Measurements from ENCODE around the gene GPR132.

The GPR132 gene

GRCh38 chr14:105014032-105014431, 51.2 kb downstream of the GPR132 start:
- peaks cover 10 to 27% of the 10 kb centered on the region in 2 donors for H3K36me3 ChIP-seq (ENCODE audit: control insufficient read depth in 1 of 2, insufficient read depth in 2 of 2, low read length in 2 of 2)
- H3K9me3 ChIP-seq (ENCODE audit: control insufficient read depth in 1 of 2, low read length in 2 of 2) = no peaks in the 10 kb centered on the region
- no peak overlapping the region for H3K9ac ChIP-seq (ENCODE audit: low read depth in 1 of 2, low read length in 2 of 2)
- no peaks in the 10 kb centered on the region for H3K27me3 ChIP-seq (ENCODE audit: control insufficient read depth in 1 of 2, insufficient read depth in 2 of 2, low read length in 2 of 2)
- peaks cover 1 to 12% of the 10 kb centered on the region in 2 donors for H3K4me1 ChIP-seq (ENCODE audit: control insufficient read depth in 1 of 2, insufficient read depth in 2 of 2, low read length in 2 of 2)
- H3K27ac ChIP-seq (ENCODE audit: low read depth, low read length) = no peak overlapping the region
- no peak overlapping the region for H3K4me3 ChIP-seq (ENCODE audit: low read depth in 1 of 2, low read length in 2 of 2)

- H3K9ac ChIP-seq (ENCODE audit: low read depth in 1 of 2, low read length in 2 of 2) = no peak overlapping the region
- H3K27me3 ChIP-seq (ENCODE audit: control insufficient read depth in 1 of 2, insufficient read depth in 2 of 2, low read length in 2 of 2) = no peaks in the 10 kb centered on the region
- no peak overlapping the region for H3K27ac ChIP-seq (ENCODE audit: low read depth, low read length)
- no peak overlapping the region for H3K4me3 ChIP-seq (ENCODE audit: low read depth in 1 of 2, low read length in 2 of 2)
- H3K4me1 ChIP-seq (ENCODE audit: control insufficient read depth in 1 of 2, insufficient read depth in 2 of 2, low read length in 2 of 2) = peaks cover 0 to 7% of the 10 kb centered on the region in 2 donors
- H3K36me3 ChIP-seq (ENCODE audit: control insufficient read depth in 1 of 2, insufficient read depth in 2 of 2, low read length in 2 of 2) = peaks cover 10 to 29% of the 10 kb centered on the region in 2 donors
- no peaks in the 10 kb centered on the region for H3K9me3 ChIP-seq (ENCODE audit: control insufficient read depth in 1 of 2, low read length in 2 of 2)
Observed at GRCh38 chr14:105013150-105013785, 52.0 kb downstream of the GPR132 start.

DNA sequence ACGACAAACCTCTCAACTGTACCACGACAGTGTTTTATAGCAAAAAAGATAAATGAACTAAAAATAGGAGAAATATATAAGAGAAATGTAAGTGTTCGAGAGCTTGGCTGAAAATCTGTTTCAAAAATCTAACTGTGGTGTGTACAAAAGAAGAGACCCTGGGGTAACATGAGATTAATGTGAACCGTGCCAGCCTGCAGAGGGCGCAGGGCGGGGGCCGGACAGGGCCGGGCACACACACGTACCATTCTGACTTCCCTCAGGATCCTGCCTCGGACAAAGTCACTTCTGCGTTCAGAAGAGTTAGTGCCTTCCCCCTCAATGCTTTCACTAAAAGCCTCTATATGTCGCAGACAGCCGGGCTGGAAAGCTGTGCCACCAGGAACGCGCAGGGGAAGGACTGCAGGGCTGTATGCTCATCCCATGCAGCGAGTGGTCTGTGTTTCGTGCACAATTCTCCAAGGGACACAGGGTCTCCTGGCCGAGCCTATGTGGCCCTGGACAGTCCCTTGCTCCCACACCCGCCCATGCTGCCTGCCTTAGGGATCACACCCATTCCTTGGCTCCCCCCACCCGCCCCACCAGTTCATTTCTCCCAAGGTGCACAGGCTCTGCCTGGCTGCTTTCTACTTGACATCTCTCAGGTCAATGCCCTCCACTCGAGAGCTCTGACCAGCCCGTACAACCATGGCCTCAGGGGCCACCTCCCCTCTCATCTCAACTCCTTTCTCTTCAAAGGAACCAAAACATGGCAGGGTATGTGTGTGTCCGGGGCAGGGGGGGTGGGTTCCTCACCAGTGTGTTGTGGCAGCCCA, 52.9 kb downstream of the GPR132 start:
- H3K36me3 ChIP-seq (ENCODE audit: control insufficient read depth in 1 of 2, insufficient read depth in 2 of 2, low read length in 2 of 2) = peaks cover 10 to 31% of the 10 kb centered on the region in 2 donors
- peaks cover 0 to 6% of the 10 kb centered on the region in 2 donors for H3K4me1 ChIP-seq (ENCODE audit: control insufficient read depth in 1 of 2, insufficient read depth in 2 of 2, low read length in 2 of 2)
- no peak overlapping the region for H3K4me3 ChIP-seq (ENCODE audit: low read depth in 1 of 2, low read length in 2 of 2)
- no peak overlapping the region for H3K27ac ChIP-seq (ENCODE audit: low read depth, low read length)
- H3K9me3 ChIP-seq (ENCODE audit: control insufficient read depth in 1 of 2, low read length in 2 of 2) = no peaks in the 10 kb centered on the region
- H3K27me3 ChIP-seq (ENCODE audit: control insufficient read depth in 1 of 2, insufficient read depth in 2 of 2, low read length in 2 of 2) = no peaks in the 10 kb centered on the region
- H3K9ac ChIP-seq (ENCODE audit: low read depth in 1 of 2, low read length in 2 of 2) = no peak overlapping the region

DNA sequence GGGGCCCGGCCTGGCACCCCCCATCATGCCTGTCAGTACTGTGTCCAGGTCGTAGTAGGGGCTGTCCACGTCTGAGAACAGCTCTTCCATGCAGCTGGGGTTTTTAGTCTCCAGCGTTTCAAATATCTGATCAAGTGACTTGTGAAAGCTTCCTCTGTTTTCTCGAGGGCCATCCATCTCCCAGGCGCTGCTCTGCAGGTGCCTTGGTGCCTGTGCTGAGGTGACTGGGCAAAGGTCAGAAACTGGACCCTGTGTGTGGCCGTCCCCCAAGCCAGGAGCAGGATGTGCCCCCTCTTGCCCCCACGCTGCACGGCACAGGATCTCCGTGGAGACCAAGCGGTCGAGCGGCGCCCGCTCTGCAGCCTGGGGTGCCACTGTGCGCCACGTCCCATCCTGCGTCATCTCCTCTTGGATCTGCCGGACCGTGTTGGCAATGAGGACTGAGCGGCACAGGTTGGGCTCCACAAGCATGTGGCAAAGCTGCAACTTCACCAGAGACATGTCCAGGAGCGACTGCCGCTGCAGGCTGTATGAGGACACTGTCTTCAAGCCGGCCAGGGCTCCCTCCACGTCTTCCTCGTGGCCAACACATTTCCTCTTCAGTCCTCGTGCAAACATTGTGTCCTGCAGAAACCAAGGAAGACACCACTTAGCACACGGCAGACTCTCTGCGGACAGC, 53.8 kb downstream of the GPR132 start:
- Histone ChIP-seq H3K27me3 (ENCODE audit: control insufficient read depth in 1 of 2, insufficient read depth in 2 of 2, low read length in 2 of 2) (no peaks in the 10 kb centered on the region), H3K9ac (ENCODE audit: low read depth in 1 of 2, low read length in 2 of 2) (no peak overlapping the region), H3K4me3 (ENCODE audit: low read depth in 1 of 2, low read length in 2 of 2) (no peak overlapping the region), H3K36me3 (ENCODE audit: control insufficient read depth in 1 of 2, insufficient read depth in 2 of 2, low read length in 2 of 2) (peaks cover 10 to 34% of the 10 kb centered on the region in 2 donors), H3K9me3 (ENCODE audit: control insufficient read depth in 1 of 2, low read length in 2 of 2) (no peaks in the 10 kb centered on the region), H3K4me1 (ENCODE audit: control insufficient read depth in 1 of 2, insufficient read depth in 2 of 2, low read length in 2 of 2) (peaks cover 0 to 2% of the 10 kb centered on the region in 2 donors), H3K27ac (ENCODE audit: low read depth, low read length) (no peak overlapping the region)

GRCh38 chr14:105010891-105011291, 54.3 kb downstream of the GPR132 start:
- Histone ChIP-seq H3K27ac (ENCODE audit: low read depth, low read length) (no peak overlapping the region), H3K4me1 (ENCODE audit: control insufficient read depth in 1 of 2, insufficient read depth in 2 of 2, low read length in 2 of 2) (no peaks in the 10 kb centered on the region)

GRCh38 chr14:105010106-105010505, 55.1 kb downstream of the GPR132 start:
- H3K9me3 ChIP-seq (ENCODE audit: control insufficient read depth in 1 of 2, low read length in 2 of 2) = no peaks in the 10 kb centered on the region
- H3K27me3 ChIP-seq (ENCODE audit: control insufficient read depth in 1 of 2, insufficient read depth in 2 of 2, low read length in 2 of 2) = no peaks in the 10 kb centered on the region
- no peak overlapping the region for H3K4me3 ChIP-seq (ENCODE audit: low read depth in 1 of 2, low read length in 2 of 2)
- no peak overlapping the region for H3K9ac ChIP-seq (ENCODE audit: low read depth in 1 of 2, low read length in 2 of 2)
- peaks cover 10 to 34% of the 10 kb centered on the region in 2 donors for H3K36me3 ChIP-seq (ENCODE audit: control insufficient read depth in 1 of 2, insufficient read depth in 2 of 2, low read length in 2 of 2)
- H3K4me1 ChIP-seq (ENCODE audit: control insufficient read depth in 1 of 2, insufficient read depth in 2 of 2, low read length in 2 of 2) = no peaks in the 10 kb centered on the region
- H3K27ac ChIP-seq (ENCODE audit: low read depth, low read length) = no peak overlapping the region

More at GRCh38 chr14:105010891-105011291, 54.3 kb downstream of the GPR132 start:
- no peaks in the 10 kb centered on the region for H3K27me3 ChIP-seq (ENCODE audit: control insufficient read depth in 1 of 2, insufficient read depth in 2 of 2, low read length in 2 of 2)
- H3K36me3 ChIP-seq (ENCODE audit: control insufficient read depth in 1 of 2, insufficient read depth in 2 of 2, low read length in 2 of 2) = peaks cover 10 to 34% of the 10 kb centered on the region in 2 donors
- H3K9me3 ChIP-seq (ENCODE audit: control insufficient read depth in 1 of 2, low read length in 2 of 2) = no peaks in the 10 kb centered on the region
- H3K9ac ChIP-seq (ENCODE audit: low read depth in 1 of 2, low read length in 2 of 2) = no peak overlapping the region
- H3K4me3 ChIP-seq (ENCODE audit: low read depth in 1 of 2, low read length in 2 of 2) = no peak overlapping the region

- Histone ChIP-seq H3K9me3 (ENCODE audit: control insufficient read depth in 1 of 2, low read length in 2 of 2) (no peaks in the 10 kb centered on the region), H3K4me1 (ENCODE audit: control insufficient read depth in 1 of 2, insufficient read depth in 2 of 2, low read length in 2 of 2) (no peaks in the 10 kb centered on the region), H3K27ac (ENCODE audit: low read depth, low read length) (no peak overlapping the region), H3K9ac (ENCODE audit: low read depth in 1 of 2, low read length in 2 of 2) (no peak overlapping the region), H3K36me3 (ENCODE audit: control insufficient read depth in 1 of 2, insufficient read depth in 2 of 2, low read length in 2 of 2) (peaks cover 10 to 34% of the 10 kb centered on the region in 2 donors), H3K4me3 (ENCODE audit: low read depth in 1 of 2, low read length in 2 of 2) (no peak overlapping the region), H3K27me3 (ENCODE audit: control insufficient read depth in 1 of 2, insufficient read depth in 2 of 2, low read length in 2 of 2) (no peaks in the 10 kb centered on the region)
Observed at GRCh38 chr14:105007593-105008264, 57.5 kb downstream of the GPR132 start.

DNA sequence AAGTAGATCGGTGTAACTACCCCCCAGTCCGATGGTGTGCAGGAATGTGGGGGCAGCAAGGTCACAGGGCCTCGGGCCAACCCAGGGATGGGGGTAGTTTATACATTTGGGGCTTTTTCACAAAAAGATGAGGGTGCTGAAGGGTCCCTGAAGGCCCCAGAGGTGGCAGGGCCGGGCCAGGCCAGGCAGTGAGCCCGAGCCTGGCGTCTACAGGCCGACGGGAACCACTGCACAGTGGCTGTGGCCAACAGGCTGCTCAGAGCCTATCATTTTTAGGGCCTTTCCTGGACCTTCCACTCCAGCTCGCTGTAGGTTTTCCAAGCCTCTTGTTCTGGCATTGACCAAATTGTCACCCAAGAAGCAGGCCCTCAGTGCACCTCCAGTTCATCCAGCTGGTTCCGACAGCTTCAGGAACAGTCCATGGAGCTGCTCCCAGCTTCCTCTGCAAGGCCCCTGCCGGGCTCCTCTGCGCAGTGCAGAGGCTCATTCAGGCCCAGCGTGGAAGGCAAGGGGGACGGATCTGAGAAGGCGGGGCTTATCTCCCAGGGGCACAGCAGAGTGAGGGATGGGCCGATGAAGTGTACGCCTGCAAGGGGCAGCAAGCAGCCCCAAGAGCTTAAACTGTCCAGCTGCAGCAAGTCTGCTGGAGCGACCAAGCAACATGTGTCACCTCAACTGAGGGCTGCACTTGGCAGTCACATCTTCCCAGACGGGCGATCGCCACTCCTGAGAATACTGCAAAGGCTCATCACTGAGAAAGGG, 58.2 kb downstream of the GPR132 start:
- H3K9me3 ChIP-seq (ENCODE audit: control insufficient read depth in 1 of 2, low read length in 2 of 2) = no peaks in the 10 kb centered on the region
- H3K9ac ChIP-seq (ENCODE audit: low read depth in 1 of 2, low read length in 2 of 2) = no peak overlapping the region
- peaks cover 10 to 34% of the 10 kb centered on the region in 2 donors for H3K36me3 ChIP-seq (ENCODE audit: control insufficient read depth in 1 of 2, insufficient read depth in 2 of 2, low read length in 2 of 2)
- no peak overlapping the region for H3K4me3 ChIP-seq (ENCODE audit: low read depth in 1 of 2, low read length in 2 of 2)
- H3K4me1 ChIP-seq (ENCODE audit: control insufficient read depth in 1 of 2, insufficient read depth in 2 of 2, low read length in 2 of 2) = no peaks in the 10 kb centered on the region
- H3K27me3 ChIP-seq (ENCODE audit: control insufficient read depth in 1 of 2, insufficient read depth in 2 of 2, low read length in 2 of 2) = no peaks in the 10 kb centered on the region
- no peak overlapping the region for H3K27ac ChIP-seq (ENCODE audit: low read depth, low read length)

DNA sequence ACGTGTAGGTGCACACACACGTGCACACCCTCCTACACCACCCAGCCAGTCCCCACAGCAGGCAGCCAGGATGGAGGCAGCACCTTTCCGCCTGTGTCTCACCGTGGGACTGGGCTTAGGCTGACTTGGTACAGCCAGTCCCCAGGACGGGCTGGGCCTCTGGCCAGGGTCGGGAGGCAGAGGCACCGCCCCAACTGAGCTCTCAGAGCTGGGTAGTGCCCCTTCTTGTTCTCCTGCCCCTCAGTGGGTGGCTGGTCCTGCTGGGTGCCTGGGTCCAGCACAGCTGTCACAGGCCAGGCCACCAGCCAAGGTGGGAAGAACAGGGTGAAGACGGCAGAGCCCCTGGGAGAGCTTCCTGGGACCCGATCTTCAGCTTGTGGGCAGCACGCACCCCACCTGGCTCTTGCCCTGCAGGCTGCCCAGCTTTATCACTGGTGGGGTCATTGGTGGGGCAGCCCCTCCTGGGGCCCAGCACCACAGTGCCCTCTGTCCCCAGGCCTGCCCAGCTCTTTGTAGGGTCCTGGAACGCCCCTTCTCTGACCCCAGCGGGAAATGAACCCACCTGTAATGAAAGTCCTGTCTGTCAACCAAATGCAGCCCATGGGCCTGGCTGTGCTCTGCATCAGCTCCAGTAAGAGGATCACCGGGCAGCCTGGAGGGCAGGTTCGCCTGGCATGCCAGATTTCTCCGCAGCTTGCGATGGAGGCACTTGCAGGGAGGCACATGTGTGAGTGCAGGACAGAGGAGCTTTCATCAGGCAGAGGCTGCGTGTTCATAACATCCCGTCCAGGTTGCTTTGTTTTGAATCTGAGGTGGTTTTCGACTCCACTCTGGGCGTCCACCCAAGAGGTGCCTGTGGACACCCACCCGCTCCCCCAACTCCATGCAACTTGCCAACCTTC, 59.0 kb downstream of the GPR132 start:
- Histone ChIP-seq H3K9me3 (ENCODE audit: control insufficient read depth in 1 of 2, low read length in 2 of 2) (no peaks in the 10 kb centered on the region), H3K27ac (ENCODE audit: low read depth, low read length) (no peak overlapping the region), H3K9ac (ENCODE audit: low read depth in 1 of 2, low read length in 2 of 2) (no peak overlapping the region), H3K4me3 (ENCODE audit: low read depth in 1 of 2, low read length in 2 of 2) (no peak overlapping the region), H3K27me3 (ENCODE audit: control insufficient read depth in 1 of 2, insufficient read depth in 2 of 2, low read length in 2 of 2) (no peaks in the 10 kb centered on the region), H3K4me1 (ENCODE audit: control insufficient read depth in 1 of 2, insufficient read depth in 2 of 2, low read length in 2 of 2) (no peaks in the 10 kb centered on the region), H3K36me3 (ENCODE audit: control insufficient read depth in 1 of 2, insufficient read depth in 2 of 2, low read length in 2 of 2) (peaks cover 10 to 26% of the 10 kb centered on the region in 2 donors)

Data from duodenal mucosa (tissue), 2 donors.